ENCODE data around the gene ZNF862. TPM values are rescaled to one million over a fixed set of nuclear protein-coding genes. Genes with fewer than 3 reads are reported as not detected.

The ZNF862 gene
- total RNA-seq, 1 experiment from 2014 or later: 1.9 TPM

- no peak overlapping the region for H2BK5ac ChIP-seq (ENCODE audit: insufficient read length, low read length)
- H2BK120ac ChIP-seq (ENCODE audit: low read depth, low read length, poor library complexity, severe bottlenecking): no peak overlapping the region
- H4K20me1 ChIP-seq (ENCODE audit: control insufficient read depth, insufficient read depth, insufficient read length): no peaks in the 10 kb centered on the region
- H4K91ac ChIP-seq (ENCODE audit: insufficient read length, low read depth, low read length): no peak overlapping the region
- no peak overlapping the region for H3K9ac ChIP-seq (ENCODE audit: extremely low read depth, insufficient read length, low read length)
- no peak overlapping the region for H3K14ac ChIP-seq (ENCODE audit: insufficient read depth, low read length)
- no peak overlapping the region for H3K4me2 ChIP-seq (ENCODE audit: insufficient read depth, insufficient read length, low read length)
- WGBS (ENCODE audit: extremely low coverage, insufficient read length, low lambda C conversion rate): no CpG with 5 or more reads among the region's 6 CpGs
- peaks cover 13 to 15% of the 10 kb centered on the region in 2 experiments for H3K4me1 Mint-ChIP-seq
- H3T11ph ChIP-seq (ENCODE audit: low read length): no peak overlapping the region
- no peaks in the 10 kb centered on the region for H3K79me1 ChIP-seq (ENCODE audit: insufficient read depth, low read depth, low read length, poor library complexity, severe bottlenecking)
- no peak overlapping the region for H3K4me3 Mint-ChIP-seq
- TF ChIP-seq CTCF (conservative IDR thresholded peaks at IDR 0.05): peak; percentile 63
- no peaks in the 10 kb centered on the region for H3K9me3 Mint-ChIP-seq
- no peaks in the 10 kb centered on the region; a peak in 1 of 7 replicates for H3K36me3 Mint-ChIP-seq (ENCODE audit: insufficient read depth in 1 of 3, low read depth in 3 of 3)
- no peaks in the 10 kb centered on the region for H3K4me1 ChIP-seq (ENCODE audit: insufficient read depth, low read length)
- no peaks in the 10 kb centered on the region for H3K27me3 ChIP-seq (ENCODE audit: insufficient read depth, low read length)
- no peak overlapping the region for H3K4ac ChIP-seq (ENCODE audit: low read depth, low read length)
- H2BK15ac ChIP-seq (ENCODE audit: low read depth, low read length): no peak overlapping the region
- H3K23ac ChIP-seq (ENCODE audit: insufficient read length, low read depth, low read length): no peak overlapping the region
- no peak overlapping the region for H2BK20ac ChIP-seq (ENCODE audit: low read depth, low read length, poor library complexity, severe bottlenecking)
- no peak overlapping the region for H2AFZ ChIP-seq (ENCODE audit: low read length)
- H2BK12ac ChIP-seq (ENCODE audit: insufficient read length, low read depth, low read length): no peak overlapping the region
- peaks cover 9% of the 10 kb centered on the region for H3K27me3 Mint-ChIP-seq (ENCODE audit: low read depth)
- H2AK5ac ChIP-seq (ENCODE audit: insufficient read length, low read length): no peak overlapping the region
- no peak overlapping the region for H4K5ac ChIP-seq (ENCODE audit: insufficient read length, low read depth, low read length)
- H3K27ac Mint-ChIP-seq: no peak overlapping the region
- no peak overlapping the region for H3K27ac ChIP-seq (ENCODE audit: insufficient read length, low read depth, low read length)
- H3K56ac ChIP-seq (ENCODE audit: insufficient read length, low read depth, low read length): no peak overlapping the region
- no peak overlapping the region for H3K18ac ChIP-seq (ENCODE audit: insufficient read length, low read depth, low read length)
- peak; percentile 47 for DNase-seq
- H3K79me2 ChIP-seq (ENCODE audit: insufficient read depth, low read length): no peaks in the 10 kb centered on the region; the same call in 1 of the 2 replicates
- H4K8ac ChIP-seq (replicated peaks; ENCODE audit: insufficient read length, low read depth, low read length): no peak overlapping the region
- H3K9me3 ChIP-seq (ENCODE audit: control insufficient read depth, low read depth, low read length): no peaks in the 10 kb centered on the region
- no peaks in the 10 kb centered on the region for H3K23me2 ChIP-seq (ENCODE audit: insufficient read length, low read depth, low read length, poor library complexity, severe bottlenecking)
Measured at GRCh38 chr7:149849174-149849573, 11.0 kb downstream of the ZNF862 start.

All from H9 (cell line).